GM18909 (cell line): Measurements from ENCODE around the gene MAP3K19.

Source experiments
- ATAC-seq: cut with Tn5 transposase; IDR thresholded peaks from one replicate; pipeline ENCODE4 v1.9.1; 2021; ENCODE audit warnings: mild to moderate bottlenecking; ENCODE audit not compliant: unreplicated experiment, poor library complexity

Gene MAP3K19

DNA sequence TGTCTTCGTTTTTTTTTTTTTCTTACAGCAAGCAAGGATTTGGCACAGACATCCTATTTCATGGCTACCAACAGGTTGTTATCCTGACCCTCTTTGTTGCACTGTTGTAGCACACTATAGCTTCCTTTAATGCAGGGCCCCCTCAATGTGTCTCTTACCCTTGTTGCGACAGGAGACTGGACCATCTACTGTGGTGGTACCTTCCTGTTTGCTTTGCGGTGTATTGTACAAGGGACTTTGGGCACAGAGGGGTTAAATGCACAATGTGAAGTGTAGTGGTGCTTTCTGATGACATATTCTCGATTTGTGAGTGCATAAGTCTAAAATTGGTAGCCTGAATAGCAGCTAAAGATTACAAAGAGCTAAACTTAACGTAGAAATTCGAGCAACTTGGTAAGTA is 101.2 kb downstream of the MAP3K19 start:
- ATAC-seq, result no peak

GRCh38 chr2:134944975-134945374 is 102.3 kb downstream of the MAP3K19 start:
- ATAC-seq, result no peak

GRCh38 chr2:134943540-134943939 is 103.7 kb downstream of the MAP3K19 start:
- ATAC-seq, result peak; percentile 71

- ATAC-seq, result no peak
Observed at GRCh38 chr2:134936691-134937090, 110.6 kb downstream of the MAP3K19 start.

GRCh38 chr2:134934641-134935040 is 112.6 kb downstream of the MAP3K19 start:
- no peak for ATAC-seq

DNA sequence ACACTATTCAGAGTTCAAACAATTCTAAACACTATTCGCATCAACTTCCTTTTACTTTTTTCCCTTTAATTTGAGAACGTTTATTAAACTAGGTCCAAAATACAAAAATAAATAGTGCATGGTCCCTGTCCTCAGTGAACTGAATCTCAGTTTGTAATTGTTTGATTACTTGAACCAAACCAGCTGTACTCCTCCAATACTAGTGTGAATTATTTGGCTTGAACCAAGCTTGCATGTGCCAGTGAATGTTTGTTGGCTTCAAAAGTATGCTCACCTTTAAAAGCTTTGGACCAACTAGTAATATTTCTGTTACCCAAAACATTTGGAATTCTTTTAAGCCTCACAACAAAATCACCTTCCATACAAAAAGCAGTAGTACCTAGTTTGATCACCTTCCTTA is 113.1 kb downstream of the MAP3K19 start:
- no peak for ATAC-seq

DNA sequence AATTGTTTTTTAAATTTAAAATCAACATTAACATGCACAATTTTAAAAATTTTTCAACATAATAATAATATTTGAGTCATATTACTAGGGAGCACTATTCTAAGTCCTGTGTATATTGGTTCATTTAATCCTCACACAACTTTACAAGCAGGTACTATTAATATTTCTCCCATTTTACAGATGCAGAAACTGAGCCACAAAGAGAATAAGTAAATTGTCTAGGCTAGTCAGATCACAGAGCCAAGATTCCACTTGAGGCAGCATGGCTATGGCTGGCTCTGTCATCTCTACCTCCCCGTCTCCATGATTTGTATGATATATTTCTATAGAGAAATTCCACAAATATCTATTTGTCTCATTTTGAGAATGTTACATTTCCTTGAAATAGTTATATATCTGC is 113.5 kb downstream of the MAP3K19 start:
- no peak for ATAC-seq

GRCh38 chr2:134932864-134933526 is 114.3 kb downstream of the MAP3K19 start:
- ATAC-seq, result no peak

DNA sequence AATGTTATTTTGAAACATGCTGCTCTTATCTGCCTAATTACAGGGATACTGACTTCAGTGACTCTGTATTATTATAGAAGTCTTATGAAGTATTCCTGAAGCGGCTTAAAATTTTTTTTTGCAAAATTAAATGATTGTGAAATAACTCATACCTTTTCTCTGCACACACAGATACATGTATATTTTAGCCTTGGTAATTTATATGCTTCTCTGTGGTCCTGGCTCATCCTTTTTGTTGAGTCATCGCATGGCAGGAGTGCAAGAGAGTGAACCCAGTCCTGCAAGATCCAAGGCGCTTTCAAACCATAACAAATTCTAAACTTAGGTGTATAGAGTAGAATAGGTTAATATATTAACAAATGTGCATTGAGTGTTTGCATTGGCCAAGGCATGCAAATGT is 120.1 kb downstream of the MAP3K19 start:
- ATAC-seq, result no peak

GRCh38 chr2:134926231-134926931 is 120.9 kb downstream of the MAP3K19 start:
- no peak for ATAC-seq

- no peak for ATAC-seq
Observed at GRCh38 chr2:134924912-134925311, 122.3 kb downstream of the MAP3K19 start.

- ATAC-seq, result peak; percentile 5
Observed at GRCh38 chr2:134919341-134920210, 127.7 kb downstream of the MAP3K19 start.

DNA sequence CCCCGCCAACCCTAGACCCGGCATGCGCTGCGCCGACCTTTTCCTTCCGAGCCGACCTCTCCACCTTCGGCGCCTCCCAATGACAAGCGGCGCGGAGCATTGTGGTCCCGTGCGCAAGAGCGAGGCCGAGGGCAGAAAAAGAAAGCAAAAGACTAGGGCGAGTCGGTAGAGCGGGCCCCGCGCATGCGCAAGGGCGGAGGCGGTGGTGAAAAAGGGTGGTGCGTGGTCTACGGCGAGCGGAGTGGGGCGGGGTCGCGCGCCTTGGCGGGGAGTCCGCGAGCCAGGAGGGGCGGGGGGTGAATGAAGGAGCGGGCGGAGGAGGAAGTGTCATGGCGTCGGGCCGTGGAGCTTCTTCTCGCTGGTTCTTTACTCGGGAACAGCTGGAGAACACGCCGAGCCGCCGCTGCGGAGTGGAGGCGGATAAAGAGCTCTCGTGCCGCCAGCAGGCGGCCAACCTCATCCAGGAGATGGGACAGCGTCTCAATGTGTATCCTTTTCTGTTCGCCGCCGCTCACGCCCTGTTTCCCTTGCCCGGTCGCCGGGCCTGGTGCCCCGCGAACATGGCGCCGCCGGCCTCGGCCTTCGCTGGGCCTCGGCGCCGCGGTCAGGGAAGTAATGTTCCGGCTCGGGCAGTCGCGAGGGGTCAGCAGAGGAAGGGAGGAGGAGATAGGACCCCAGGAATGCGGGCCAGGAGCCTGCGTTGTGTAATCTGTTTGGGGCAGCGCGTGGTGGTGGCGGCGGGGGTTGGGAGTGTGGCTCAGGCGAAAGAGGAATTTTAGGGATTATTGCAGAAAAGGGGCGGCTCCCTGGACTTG is 128.5 kb downstream of the MAP3K19 start, which contains the start of gene CCNT2:
Gene CCNT2 (plus strand): TSS at position 297 of the 815 bp plus-strand sequence. CDS start 33 bp downstream, at position 330.
- ATAC-seq, result peak; percentile 84

GRCh38 chr2:134917888-134918525 is 129.2 kb downstream of the MAP3K19 start:
- ATAC-seq, result peak; percentile 78

DNA sequence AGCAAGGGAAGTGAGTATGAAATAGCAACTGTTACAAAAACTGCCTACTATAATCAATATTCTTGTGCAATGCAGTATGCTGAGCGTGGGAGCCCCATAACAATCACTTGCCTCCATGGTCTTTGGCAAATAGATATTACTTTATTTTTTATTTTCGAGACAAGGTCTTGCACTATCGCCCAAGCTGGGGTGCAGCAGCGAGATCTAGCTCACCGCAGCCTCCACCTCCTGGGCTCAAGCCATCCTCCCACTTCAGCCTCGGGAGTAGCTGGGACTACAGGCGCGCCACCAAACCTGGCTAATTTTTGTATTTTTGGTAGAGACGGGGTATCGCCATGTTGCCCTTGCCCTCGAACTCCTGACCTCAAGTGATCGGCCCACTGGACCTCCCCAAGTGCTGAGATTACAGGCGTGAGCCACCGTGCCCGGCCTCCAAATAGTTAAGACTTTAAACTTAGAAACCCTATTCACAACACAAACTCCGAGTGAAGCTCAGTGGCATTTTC is 129.8 kb downstream of the MAP3K19 start:
- ATAC-seq, result no peak
